H9 (cell line): Measurements from ENCODE around the gene SLX1B. TPM values are rescaled to one million over a fixed set of nuclear protein-coding genes. Genes with fewer than 3 reads are reported as not detected.
"Not testable (repeated sequence)": the region's sequence is repeated elsewhere in the genome, so short reads cannot be mapped to it uniquely, and the experiment has no call there.

ENCODE experiments used
- DNase-seq: peaks from one replicate; pipeline ENCODE4 v3.0.0-alpha.2; 2017
- H2AFZ ChIP-seq: one replicate; pipeline ENCODE4 v1.6.1; 2013; ENCODE audit warnings: mild to moderate bottlenecking, low read length, control low read depth, moderate library complexity
- H2AK5ac ChIP-seq: 2 replicates; pipeline ENCODE4 v1.6.1; 2013; ENCODE audit warnings: low read length, control low read depth, mixed read lengths; ENCODE audit not compliant: insufficient read length
- H2BK120ac ChIP-seq: one replicate; pipeline ENCODE4 v1.6.1; 2013; ENCODE audit warnings: low read depth, mild to moderate bottlenecking, low read length, control low read depth, inconsistent platforms; ENCODE audit not compliant: poor library complexity, severe bottlenecking
- H2BK12ac ChIP-seq: 2 replicates; pipeline ENCODE4 v1.6.1; 2013; ENCODE audit warnings: low read length, control low read depth, mixed read lengths, low read depth; ENCODE audit not compliant: insufficient read length
- H2BK15ac ChIP-seq: 2 replicates; pipeline ENCODE4 v1.6.1; 2013; ENCODE audit warnings: low read depth, low read length, control low read depth
- H2BK20ac ChIP-seq: one replicate; pipeline ENCODE4 v1.6.1; 2013; ENCODE audit warnings: low read depth, mild to moderate bottlenecking, low read length, control low read depth, inconsistent platforms; ENCODE audit not compliant: poor library complexity, severe bottlenecking
- H2BK5ac ChIP-seq: 2 replicates; pipeline ENCODE4 v1.6.1; 2013; ENCODE audit warnings: low read length, control low read depth, mixed read lengths; ENCODE audit not compliant: insufficient read length
- H3K14ac ChIP-seq: 2 replicates; pipeline ENCODE4 v1.6.1; 2013; ENCODE audit warnings: low read length, control low read depth; ENCODE audit not compliant: insufficient read depth
- H3K18ac ChIP-seq: 2 replicates; pipeline ENCODE4 v1.6.1; 2013; ENCODE audit warnings: low read depth, mild to moderate bottlenecking, mixed read lengths, low read length, control low read depth; ENCODE audit not compliant: insufficient read length
- H3K23ac ChIP-seq: 2 replicates; pipeline ENCODE4 v1.6.1; 2013; ENCODE audit warnings: low read length, control low read depth, mixed read lengths, low read depth; ENCODE audit not compliant: insufficient read length
- H3K23me2 ChIP-seq: 2 replicates; pipeline ENCODE4 v1.6.1; 2013; ENCODE audit warnings: low read depth, mild to moderate bottlenecking, mixed read lengths, low read length, control low read depth; ENCODE audit not compliant: insufficient read length, poor library complexity, severe bottlenecking
- H3K27ac ChIP-seq: 2 replicates; pipeline ENCODE4 v1.5.1; 2013; ENCODE audit warnings: low read length, control low read depth, mixed read lengths, low read depth; ENCODE audit not compliant: insufficient read length
- H3K27me3 ChIP-seq: 2 replicates; pipeline ENCODE4 v1.6.1; 2013; ENCODE audit warnings: low read length, control low read depth, inconsistent platforms; ENCODE audit not compliant: insufficient read depth
- H3K4ac ChIP-seq: 2 replicates; pipeline ENCODE4 v1.6.1; 2013; ENCODE audit warnings: low read depth, mild to moderate bottlenecking, control low read depth, inconsistent platforms, low read length, moderate library complexity
- H3K4me1 ChIP-seq: 2 replicates; pipeline ENCODE4 v1.6.1; 2013; ENCODE audit warnings: low read length, control low read depth, inconsistent platforms; ENCODE audit not compliant: insufficient read depth
- H3K4me2 ChIP-seq: 2 replicates; pipeline ENCODE4 v1.6.1; 2013; ENCODE audit warnings: low read length, control low read depth, mixed read lengths; ENCODE audit not compliant: insufficient read length, insufficient read depth
- H3K56ac ChIP-seq: 2 replicates; pipeline ENCODE4 v1.6.1; 2013; ENCODE audit warnings: low read depth, mild to moderate bottlenecking, mixed read lengths, low read length, control low read depth; ENCODE audit not compliant: insufficient read length
- H3K79me1 ChIP-seq: 2 replicates; pipeline ENCODE4 v1.6.1; 2013; ENCODE audit warnings: low read depth, mild to moderate bottlenecking, moderate library complexity, low read length, control low read depth, inconsistent platforms; ENCODE audit not compliant: insufficient read depth, poor library complexity, severe bottlenecking
- H3K79me2 ChIP-seq: 2 replicates; pipeline ENCODE4 v1.6.1; 2013; ENCODE audit warnings: low read length, control low read depth, inconsistent platforms; ENCODE audit not compliant: insufficient read depth
- H3K9ac ChIP-seq: 2 replicates; pipeline ENCODE4 v1.6.1; 2013; ENCODE audit warnings: low read length, control low read depth, mixed read lengths; ENCODE audit not compliant: insufficient read length; ENCODE audit errors: extremely low read depth
- H3K9me3 ChIP-seq: one replicate; pipeline ENCODE4 v1.6.1; 2013; ENCODE audit warnings: low read depth, low read length, inconsistent platforms; ENCODE audit not compliant: control insufficient read depth
- H3T11ph ChIP-seq: one replicate; pipeline ENCODE4 v1.6.1; 2013; ENCODE audit warnings: mild to moderate bottlenecking, low read length, control low read depth, inconsistent platforms
- H4K20me1 ChIP-seq: one replicate; pipeline ENCODE4 v1.6.1; 2013; ENCODE audit not compliant: control insufficient read depth, insufficient read length, insufficient read depth
- H4K5ac ChIP-seq: 2 replicates; pipeline ENCODE4 v1.6.1; 2013; ENCODE audit warnings: low read depth, mild to moderate bottlenecking, mixed read lengths, low read length, control low read depth; ENCODE audit not compliant: insufficient read length
- H4K8ac ChIP-seq: replicated peaks from 2 replicates; pipeline ENCODE4 v1.6.1; 2013; ENCODE audit warnings: low read length, control low read depth, mixed read lengths, low read depth; ENCODE audit not compliant: insufficient read length
- H4K91ac ChIP-seq: 2 replicates; pipeline ENCODE4 v1.6.1; 2013; ENCODE audit warnings: low read depth, mild to moderate bottlenecking, moderate library complexity, mixed read lengths, low read length, control low read depth; ENCODE audit not compliant: insufficient read length
- H3K27ac Mint-ChIP-seq, 3 experiments: 2 replicates in 2 of 3; 3 replicates in 1 of 3; pipeline ENCODE4 v1.8.0; 2020 to 2021; ENCODE audit warnings: mixed read lengths in 3 of 3, mild to moderate bottlenecking in 1 of 3, moderate library complexity in 1 of 3
- H3K27me3 Mint-ChIP-seq: 2 replicates; pipeline ENCODE4 v1.8.0; 2021; ENCODE audit warnings: low read depth, mild to moderate bottlenecking, moderate library complexity, mixed read lengths
- H3K36me3 Mint-ChIP-seq, 3 experiments: 2 replicates in 2 of 3; 3 replicates in 1 of 3; pipeline ENCODE4 v1.8.0; 2020 to 2021; ENCODE audit warnings: low read depth in 3 of 3, mixed read lengths in 3 of 3; ENCODE audit not compliant: insufficient read depth in 1 of 3
- H3K4me1 Mint-ChIP-seq, 2 experiments: 2 replicates each; pipeline ENCODE4 v1.8.0; 2020; ENCODE audit warnings: mixed read lengths in 2 of 2
- H3K4me3 Mint-ChIP-seq, 2 experiments: 2 replicates in 1 of 2; 3 replicates in 1 of 2; pipeline ENCODE4 v1.8.0; 2020 to 2021; ENCODE audit warnings: mild to moderate bottlenecking in 2 of 2, mixed read lengths in 2 of 2, moderate library complexity in 1 of 2
- H3K9me3 Mint-ChIP-seq, 2 experiments: 2 replicates in 1 of 2; 3 replicates in 1 of 2; pipeline ENCODE4 v1.8.0; 2020; ENCODE audit warnings: mild to moderate bottlenecking in 2 of 2, mixed read lengths in 2 of 2, moderate library complexity in 1 of 2
- WGBS: extraction: QIAGEN DNeasy Blood & Tissue Kit; methylation state at CpG from one replicate; pipeline ENCODE4 v1.1.7; 2013; ENCODE audit warnings: missing lambda C conversion rate, low lambda C conversion rate, mixed read lengths; ENCODE audit not compliant: insufficient read length; ENCODE audit errors: extremely low coverage; 5-methylcytosine and 5-hydroxymethylcytosine counted together
- total RNA-seq: library from RNA; stranded (reverse); gene quantifications from 2 replicates; pipeline ENCODE4 v1.2.1, GENCODE V29; 2021

The SLX1B gene
- total RNA-seq, 1 experiment from 2014 or later: 78.1 TPM

GRCh38 chr16:29466904-29467303, 12.6 kb downstream of the SLX1B start:
- H4K5ac ChIP-seq, H2AFZ ChIP-seq, H3K4ac ChIP-seq, H3K14ac ChIP-seq, H3K36me3 Mint-ChIP-seq, H3K4me2 ChIP-seq, H2BK12ac ChIP-seq, H2BK15ac ChIP-seq, H4K91ac ChIP-seq, H3K56ac ChIP-seq, H3K79me2 ChIP-seq, H3K9me3 ChIP-seq, H3K18ac ChIP-seq, H3K27ac ChIP-seq, H3K23me2 ChIP-seq, H2BK20ac ChIP-seq, H2AK5ac ChIP-seq, H3K9me3 Mint-ChIP-seq, H3K4me1 Mint-ChIP-seq, H3T11ph ChIP-seq, H3K23ac ChIP-seq, H4K20me1 ChIP-seq, H2BK120ac ChIP-seq, H4K8ac ChIP-seq, DNase-seq, H3K27me3 ChIP-seq, H3K9ac ChIP-seq, H3K4me3 Mint-ChIP-seq, H3K27me3 Mint-ChIP-seq, H3K4me1 ChIP-seq, H3K79me1 ChIP-seq, H3K27ac Mint-ChIP-seq, H2BK5ac ChIP-seq: not testable (repeated sequence)
- no CpG with 5 or more reads among the region's 33 CpGs for WGBS

- not testable (repeated sequence) for DNase-seq, H3K27ac Mint-ChIP-seq, H3K23me2 ChIP-seq, H3K27ac ChIP-seq, H3K56ac ChIP-seq, H3K18ac ChIP-seq, H4K20me1 ChIP-seq, H4K5ac ChIP-seq, H3K14ac ChIP-seq, H2AFZ ChIP-seq, H2BK120ac ChIP-seq, H2BK12ac ChIP-seq, H3K4me2 ChIP-seq, H2BK20ac ChIP-seq, H3K4me3 Mint-ChIP-seq, H3K9me3 Mint-ChIP-seq, H3K23ac ChIP-seq, H3K4me1 Mint-ChIP-seq, H4K91ac ChIP-seq, H3K27me3 Mint-ChIP-seq, H3K4ac ChIP-seq, H3K9ac ChIP-seq, H3K27me3 ChIP-seq, H2BK5ac ChIP-seq, H3K9me3 ChIP-seq, H3T11ph ChIP-seq, H3K4me1 ChIP-seq, H2BK15ac ChIP-seq, H4K8ac ChIP-seq, H3K79me1 ChIP-seq, H3K79me2 ChIP-seq, H2AK5ac ChIP-seq, H3K36me3 Mint-ChIP-seq
- WGBS: no CpG with 5 or more reads among the region's 10 CpGs
Observed at GRCh38 chr16:29467654-29468366, 13.5 kb downstream of the SLX1B start.
